Endothelial cell of umbilical vein (primary cell): ENCODE results near the gene SLC25A13. TPM values are rescaled to one million over a fixed set of nuclear protein-coding genes. Genes with fewer than 3 reads are reported as not detected.

Experiments
- BruUV-seq: library from RNA; stranded (reverse); fragments of 400-500 nt; replicated peaks from 2 replicates; lab custom pipeline; 2021; lab: Mats Ljungman, UMichigan
- CTCF ChIA-PET: fragments of 300-600, 350-600 bp; sonication (Branson Sonifier 250); formaldehyde crosslinking; loops from one replicate; lab custom pipeline; 2021; ENCODE audit warnings: antibody characterized with exemption, inconsistent platforms; lab: Charles Lee
- POLR2A ChIA-PET: fragments of 300-600, 350-600 bp; sonication (Branson Sonifier 250); formaldehyde crosslinking; loops from one replicate; lab custom pipeline; 2021; ENCODE audit warnings: antibody characterized with exemption, inconsistent platforms; lab: Charles Lee
- DNase-seq: peaks from one replicate; pipeline ENCODE4 v3.0.0-alpha.2; 2011; ENCODE audit warnings: low read depth, low spot score
- FAIRE-seq: peaks from 2 replicates; lab custom pipeline; 2011; peaks lifted over from hg19 to GRCh38; lab: Jason Lieb, UNC
- H2AFZ ChIP-seq: 2 replicates; pipeline ENCODE4 v1.6.0; 2012; ENCODE audit warnings: low read depth, low read length, control low read depth, inconsistent platforms
- H3K27ac ChIP-seq: 2 replicates; pipeline ENCODE4 v1.5.1; 2011; ENCODE audit warnings: low read depth, mild to moderate bottlenecking, control low read depth, low read length, moderate library complexity; ENCODE audit not compliant: insufficient read depth
- H3K27me3 ChIP-seq, 2 experiments: 2 replicates each; pipeline versions ENCODE4 v1.6.0 to v1.6.1; 2011; ENCODE audit warnings: low read length in 2 of 2, mixed read lengths in 1 of 2; ENCODE audit not compliant: control insufficient read depth in 2 of 2, insufficient read depth in 2 of 2
- H3K36me3 ChIP-seq, 2 experiments: 2 replicates in 1 of 2; 3 replicates in 1 of 2; pipeline ENCODE4 v1.5.1; 2011; ENCODE audit warnings: low read length in 2 of 2, mild to moderate bottlenecking in 1 of 2, moderate library complexity in 1 of 2; ENCODE audit not compliant: control insufficient read depth in 2 of 2, insufficient read depth in 2 of 2; ENCODE audit errors: extremely low read depth in 1 of 2
- H3K4me1 ChIP-seq: 3 replicates; pipeline ENCODE4 v1.5.1; 2011; ENCODE audit warnings: mild to moderate bottlenecking, low read length; ENCODE audit not compliant: control insufficient read depth, insufficient read depth; ENCODE audit errors: extremely low read depth
- H3K4me2 ChIP-seq: 2 replicates; pipeline ENCODE4 v1.6.1; 2011; ENCODE audit warnings: low read length, control low read depth, mixed read lengths; ENCODE audit not compliant: insufficient read depth
- H3K4me3 ChIP-seq, 3 experiments: fragments of 200-600 bp in 1 of 3; sonication (generic), shearing (Covaris generic) in 1 of 3; replicated peaks in 1 of 3; 2 replicates each; pipeline ENCODE4 v1.5.1; 2011 to 2016; ENCODE audit warnings: control low read depth in 3 of 3, low read length in 3 of 3, mild to moderate bottlenecking in 2 of 3, inconsistent platforms in 1 of 3, low read depth in 1 of 3, moderate library complexity in 1 of 3; ENCODE audit not compliant: insufficient read depth in 1 of 3
- H3K79me2 ChIP-seq: 2 replicates; pipeline ENCODE4 v1.6.0; 2012; ENCODE audit warnings: low read length, inconsistent platforms; ENCODE audit not compliant: control insufficient read depth, insufficient read depth
- H3K9ac ChIP-seq: replicated peaks from 2 replicates; pipeline ENCODE3; 2011; ENCODE audit warnings: low read length, control low read depth; ENCODE audit not compliant: insufficient read depth; ENCODE audit errors: extremely low read depth
- H3K9me1 ChIP-seq: replicated peaks from 3 replicates; pipeline ENCODE4 v1.6.0; 2011; ENCODE audit warnings: mild to moderate bottlenecking, low read length; ENCODE audit not compliant: control insufficient read depth, insufficient read depth; ENCODE audit errors: extremely low read depth
- H3K9me3 ChIP-seq: replicated peaks from 2 replicates; pipeline ENCODE4 v1.5.1; 2012; ENCODE audit warnings: low read length, inconsistent platforms; ENCODE audit not compliant: control insufficient read depth, insufficient read depth
- H4K20me1 ChIP-seq: replicated peaks from 2 replicates; pipeline ENCODE3; 2011; ENCODE audit warnings: mild to moderate bottlenecking, low read length; ENCODE audit not compliant: control insufficient read depth, insufficient read depth; ENCODE audit errors: extremely low read depth
- CTCF ChIP-seq, 2 donors: IDR thresholded peaks; 1 replicate in 1 of 2; 2 replicates in 1 of 2; pipeline ENCODE4 v1.5.1; 2011; ENCODE audit warnings: low read length in 2 of 2, mild to moderate bottlenecking in 2 of 2, moderate library complexity in 2 of 2, control low read depth in 1 of 2, inconsistent platforms in 1 of 2, low read depth in 1 of 2; ENCODE audit not compliant: insufficient read depth in 1 of 2; ENCODE audit errors: extremely low read depth in 1 of 2
- EZH2 ChIP-seq: IDR thresholded peaks from 2 replicates; pipeline ENCODE4 v1.6.1; 2012; ENCODE audit warnings: borderline replicate concordance, low read depth, mild to moderate bottlenecking, moderate library complexity, low read length, inconsistent platforms; ENCODE audit not compliant: severe bottlenecking
- FOS ChIP-seq: IDR thresholded peaks from 2 replicates; pipeline ENCODE4 v1.6.1; 2011; ENCODE audit warnings: mild to moderate bottlenecking, low read length, moderate library complexity, borderline replicate concordance; ENCODE audit not compliant: insufficient read depth
- GATA2 ChIP-seq: IDR thresholded peaks from 2 replicates; pipeline ENCODE4 v1.7.0; 2011; ENCODE audit warnings: low read depth, mild to moderate bottlenecking, moderate library complexity, mixed read lengths, low read length; ENCODE audit not compliant: insufficient read length, insufficient read depth
- JUN ChIP-seq: IDR thresholded peaks from 2 replicates; pipeline ENCODE4 v1.6.1; 2011; ENCODE audit warnings: borderline replicate concordance, low read depth; ENCODE audit not compliant: insufficient read length, insufficient read depth
- MAX ChIP-seq: IDR thresholded peaks from 2 replicates; pipeline ENCODE4 v1.6.1; 2011; ENCODE audit not compliant: insufficient read depth, insufficient read length
- MYC ChIP-seq: IDR thresholded peaks from one replicate; pipeline ENCODE4 v1.6.1; 2011; ENCODE audit warnings: mild to moderate bottlenecking, low read depth, low read length
- POLR2A ChIP-seq: IDR thresholded peaks from 2 replicates; pipeline ENCODE4 v1.6.1; 2012; ENCODE audit warnings: low read depth, mild to moderate bottlenecking, control low read depth, low read length
- POLR2AphosphoS5 ChIP-seq: IDR thresholded peaks from 2 replicates; pipeline ENCODE4 v1.6.1; 2012; ENCODE audit warnings: low read depth, mild to moderate bottlenecking, control low read depth, low read length, moderate library complexity; ENCODE audit not compliant: insufficient read depth
- dilution Hi-C: fragments of 300-500 bp; cut with MboI; formaldehyde crosslinking; loops from one replicate; pipeline ENCODE4 v1.15.0; 2019; ENCODE audit warnings: low sequenced_read_pairs; ENCODE audit not compliant: extremely low pct_ligation_motif_present
- intact Hi-C: fragments of 100-400 bp; cut with micrococcal nuclease; formaldehyde crosslinking; loops from one replicate; pipeline ENCODE4 v1.10.0; 2022
- polyA plus RNA-seq, 4 experiments: library from polyadenylated mRNA; depleted of rRNA in 3 of 4; stranded (reverse) in 3 of 4; unstranded in 1 of 4; fragments of >200 nt; gene quantifications; 2 replicates each; pipeline versions ENCODE4 v1.2.1 to v1.2.3, GENCODE V29; 2011 to 2012; ENCODE audit warnings: missing spikeins in 1 of 4
- total RNA-seq: library from RNA; stranded (reverse); gene quantifications from 2 replicates; pipeline ENCODE4 v1.2.3, GENCODE V29; 2021

Gene SLC25A13
- total and polyA plus RNA-seq, 2 donors (not counting 3 experiments of a cell fraction or from before 2014, with no cell fraction given) = 13.2 to 34.4 TPM

GRCh38 chr7:96204601-96205000, 117.3 kb downstream of the SLC25A13 start:
- H3K79me2 ChIP-seq = no peaks in the 10 kb centered on the region
- CTCF ChIA-PET = no interaction called here
- no peak overlapping the region for H3K9ac ChIP-seq
- no peak overlapping the region for H3K4me2 ChIP-seq
- POLR2A ChIA-PET = no interaction called here
- H3K9me1 ChIP-seq = no peaks in the 10 kb centered on the region
- no peaks in the 10 kb centered on the region for H3K4me1 ChIP-seq
- H3K9me3 ChIP-seq = no peaks in the 10 kb centered on the region
- intact Hi-C loops (no loop called here), dilution Hi-C loops (no loop called here)
- TF ChIP-seq FOS (no peak), GATA2 (no peak), EZH2 (no peak), POLR2AphosphoS5 (no peak), MYC (no peak), CTCF (IDR thresholded peaks at IDR 0.05; ENCODE audit: extremely low read depth in 1 of 2, insufficient read depth in 1 of 2, low read depth in 1 of 2, low read length in 2 of 2) (no peak), JUN (no peak), MAX (no peak), POLR2A (no peak)
- H2AFZ ChIP-seq = no peak overlapping the region
- H3K27me3 ChIP-seq = no peaks in the 10 kb centered on the region
- BruUV-seq = no TSS peak
- DNase-seq (no peak), FAIRE-seq (no peak)
- no peak overlapping the region for H3K27ac ChIP-seq
- no peaks in the 10 kb centered on the region for H4K20me1 ChIP-seq
- no peaks in the 10 kb centered on the region for H3K36me3 ChIP-seq
- no peak overlapping the region for H3K4me3 ChIP-seq
